Esophagus squamous epithelium (tissue), 4 donors: ENCODE results near the gene ZNF750.

Source experiments
- POLR2A ChIP-seq, 4 donors: fragments of 450-650 bp; IDR thresholded peaks; one replicate each; pipeline ENCODE4 v1.6.1; 2017; ENCODE audit warnings: antibody characterized with exemption in 4 of 4, mild to moderate bottlenecking in 4 of 4, moderate library complexity in 3 of 4
- TF ChIP-seq, protein P1 (sequence below), 6 experiments: fragments of 450-650 bp in 4 of 6; fragments of 200-600 bp in 2 of 6; sonication (generic) in 2 of 6; IDR thresholded peaks; one replicate each; pipeline ENCODE4 v1.5.1; 2016 to 2019; ENCODE audit warnings: antibody characterized with exemption in 6 of 6, mild to moderate bottlenecking in 4 of 6, moderate library complexity in 4 of 6

- TF ChIP-seq, protein P1, sequence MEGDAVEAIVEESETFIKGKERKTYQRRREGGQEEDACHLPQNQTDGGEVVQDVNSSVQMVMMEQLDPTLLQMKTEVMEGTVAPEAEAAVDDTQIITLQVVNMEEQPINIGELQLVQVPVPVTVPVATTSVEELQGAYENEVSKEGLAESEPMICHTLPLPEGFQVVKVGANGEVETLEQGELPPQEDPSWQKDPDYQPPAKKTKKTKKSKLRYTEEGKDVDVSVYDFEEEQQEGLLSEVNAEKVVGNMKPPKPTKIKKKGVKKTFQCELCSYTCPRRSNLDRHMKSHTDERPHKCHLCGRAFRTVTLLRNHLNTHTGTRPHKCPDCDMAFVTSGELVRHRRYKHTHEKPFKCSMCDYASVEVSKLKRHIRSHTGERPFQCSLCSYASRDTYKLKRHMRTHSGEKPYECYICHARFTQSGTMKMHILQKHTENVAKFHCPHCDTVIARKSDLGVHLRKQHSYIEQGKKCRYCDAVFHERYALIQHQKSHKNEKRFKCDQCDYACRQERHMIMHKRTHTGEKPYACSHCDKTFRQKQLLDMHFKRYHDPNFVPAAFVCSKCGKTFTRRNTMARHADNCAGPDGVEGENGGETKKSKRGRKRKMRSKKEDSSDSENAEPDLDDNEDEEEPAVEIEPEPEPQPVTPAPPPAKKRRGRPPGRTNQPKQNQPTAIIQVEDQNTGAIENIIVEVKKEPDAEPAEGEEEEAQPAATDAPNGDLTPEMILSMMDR (IDR thresholded peaks at IDR 0.05), result no peak
- TF ChIP-seq POLR2A (IDR thresholded peaks at IDR 0.05), result no peak
Observed at GRCh38 chr17:82815790-82816305, 24.0 kb downstream of the ZNF750 start.
